ENCODE data around the gene ABLIM2. TPM values are rescaled to one million over a fixed set of nuclear protein-coding genes. Genes with fewer than 3 reads are reported as not detected.

Gene ABLIM2
- total RNA-seq, 2 donors from 2014 or later: 2.6 to 7.3 TPM

DNA sequence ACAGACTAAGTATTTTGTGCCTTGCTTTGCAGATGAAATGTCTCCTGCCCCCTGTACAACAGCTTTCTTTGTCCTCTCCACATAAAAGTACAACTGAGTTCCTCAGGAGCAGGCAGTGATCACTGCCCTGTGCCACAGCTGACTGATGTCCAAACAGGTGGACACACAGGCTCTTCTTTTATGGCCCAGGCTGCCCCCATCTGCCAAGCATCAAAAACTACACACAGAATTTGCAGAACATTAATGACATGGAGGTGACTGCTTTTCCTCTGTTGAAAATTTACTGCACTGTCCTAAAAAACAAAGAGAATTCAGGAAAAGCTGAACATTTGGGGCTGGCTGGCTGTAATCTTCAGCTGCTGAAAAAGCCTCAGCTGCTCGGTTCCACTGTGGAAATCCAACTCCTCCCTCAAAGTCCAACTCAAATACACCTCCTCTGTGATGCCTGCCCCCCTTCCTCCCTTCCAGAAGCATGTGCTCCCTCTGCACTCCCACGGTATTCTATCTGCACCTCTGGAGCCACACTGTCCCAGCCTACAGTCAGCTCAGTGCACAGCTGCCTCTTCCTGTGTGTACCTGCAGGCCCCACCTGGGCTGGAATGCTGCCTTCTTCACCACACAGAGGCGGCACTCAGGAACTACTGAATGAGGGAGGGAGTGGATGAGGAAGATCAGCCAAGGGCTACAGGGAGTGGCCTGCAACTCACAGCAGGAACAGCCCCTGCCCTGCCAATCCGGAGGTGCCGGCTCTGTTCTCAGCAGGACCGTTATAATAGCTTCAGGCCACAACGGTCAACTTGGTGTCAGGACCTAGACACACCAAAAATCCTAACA lies 229.3 kb downstream of the ABLIM2 start:
- Histone ChIP-seq H3K27ac (peak overlapping the region in 1 of 2 donors; percentile 54), H3K9me3 (no peaks in the 10 kb centered on the region), H3K4me3 (no peak overlapping the region), H3K27me3 (replicated peaks; ENCODE audit: insufficient read depth) (no peaks in the 10 kb centered on the region), H3K36me3 (no peaks in the 10 kb centered on the region), H3K4me1 (replicated peaks) (peaks cover 3% of the 10 kb centered on the region)
- DNase-seq (ENCODE audit: low spot score): peak; percentile 85
- peak; percentile 17 for TF ChIP-seq POLR2A (IDR thresholded peaks at IDR 0.05)
- TF ChIP-seq, protein P1, sequence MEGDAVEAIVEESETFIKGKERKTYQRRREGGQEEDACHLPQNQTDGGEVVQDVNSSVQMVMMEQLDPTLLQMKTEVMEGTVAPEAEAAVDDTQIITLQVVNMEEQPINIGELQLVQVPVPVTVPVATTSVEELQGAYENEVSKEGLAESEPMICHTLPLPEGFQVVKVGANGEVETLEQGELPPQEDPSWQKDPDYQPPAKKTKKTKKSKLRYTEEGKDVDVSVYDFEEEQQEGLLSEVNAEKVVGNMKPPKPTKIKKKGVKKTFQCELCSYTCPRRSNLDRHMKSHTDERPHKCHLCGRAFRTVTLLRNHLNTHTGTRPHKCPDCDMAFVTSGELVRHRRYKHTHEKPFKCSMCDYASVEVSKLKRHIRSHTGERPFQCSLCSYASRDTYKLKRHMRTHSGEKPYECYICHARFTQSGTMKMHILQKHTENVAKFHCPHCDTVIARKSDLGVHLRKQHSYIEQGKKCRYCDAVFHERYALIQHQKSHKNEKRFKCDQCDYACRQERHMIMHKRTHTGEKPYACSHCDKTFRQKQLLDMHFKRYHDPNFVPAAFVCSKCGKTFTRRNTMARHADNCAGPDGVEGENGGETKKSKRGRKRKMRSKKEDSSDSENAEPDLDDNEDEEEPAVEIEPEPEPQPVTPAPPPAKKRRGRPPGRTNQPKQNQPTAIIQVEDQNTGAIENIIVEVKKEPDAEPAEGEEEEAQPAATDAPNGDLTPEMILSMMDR (IDR thresholded peaks at IDR 0.05): peak in 2 of 4 experiments; percentile 28 to 52
- TF ChIP-seq POLR2AphosphoS5 (IDR thresholded peaks at IDR 0.05): peak; percentile 77
- WGBS: under 1% methylated on average over 7 of the region's 7 CpGs
- intact Hi-C loops (cut with DNase I): loop anchor here (5.0 kb wide), 1 partner anchor 167 kb away; no protein-coding TSS in a partner anchor

DNA sequence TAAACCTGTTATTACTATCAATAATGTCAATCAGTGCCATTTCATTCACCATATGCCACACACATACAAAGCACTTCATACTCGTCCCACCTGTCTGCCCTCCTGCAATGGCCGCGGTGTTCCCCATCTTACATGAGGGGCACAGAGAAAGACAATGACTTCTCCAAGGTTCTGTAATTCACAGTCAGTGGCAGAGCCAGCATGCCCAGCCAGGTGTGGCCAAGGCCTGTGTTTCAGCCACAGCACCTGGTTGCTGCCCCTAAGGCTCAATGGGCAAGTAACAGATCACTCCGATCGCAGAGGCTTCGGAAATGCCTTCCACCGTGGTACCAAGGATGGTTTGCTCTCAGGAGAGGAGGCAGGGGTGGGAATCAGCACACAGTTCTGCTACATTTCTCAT lies 229.9 kb downstream of the ABLIM2 start:
- intact Hi-C loops (cut with DNase I): loop anchor here (5.0 kb wide), 1 partner anchor 166 kb away; no protein-coding TSS in a partner anchor
- H3K27ac ChIP-seq: peak overlapping the region in 1 of 2 donors; percentile 54

DNA sequence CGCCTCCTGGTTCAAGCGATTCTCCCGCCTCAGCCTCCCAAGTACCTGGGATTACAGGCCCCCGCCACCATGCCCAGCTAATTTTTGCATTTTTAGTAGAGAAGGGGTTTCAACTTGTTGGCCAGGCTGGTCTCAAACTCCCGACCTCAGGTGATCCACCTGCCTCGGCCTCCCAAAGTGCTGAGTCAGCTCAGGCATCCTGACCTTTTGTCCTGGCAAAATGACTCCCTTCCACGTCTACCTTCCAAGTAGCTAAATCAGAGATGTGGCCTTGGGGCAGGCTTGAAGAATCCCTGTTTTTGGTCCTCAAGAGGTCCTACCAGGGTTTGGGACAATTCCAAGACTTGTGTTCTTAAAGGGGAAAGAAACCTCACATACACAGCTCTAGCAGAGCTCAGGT lies 231.8 kb downstream of the ABLIM2 start:
- DNase-seq (ENCODE audit: low spot score): no peak
- 91% methylated on average over 7 of the region's 7 CpGs for WGBS
- Histone ChIP-seq H3K9me3 (no peaks in the 10 kb centered on the region), H3K27me3 (replicated peaks; ENCODE audit: insufficient read depth) (no peaks in the 10 kb centered on the region), H3K4me3 (no peak overlapping the region), H3K36me3 (no peaks in the 10 kb centered on the region), H3K27ac (no peak overlapping the region), H3K4me1 (replicated peaks) (peaks cover 3% of the 10 kb centered on the region)
- intact Hi-C loops (cut with DNase I): loop anchor here (5.0 kb wide), 1 partner anchor 165 kb away; no protein-coding TSS in a partner anchor
- TF ChIP-seq POLR2A (IDR thresholded peaks at IDR 0.05): no peak
- no peak for TF ChIP-seq POLR2AphosphoS5 (IDR thresholded peaks at IDR 0.05)

More for the DNA sequence above, 229.9 kb downstream of the ABLIM2 start:
- no peaks in the 10 kb centered on the region for H3K9me3 ChIP-seq
- no peak for DNase-seq (ENCODE audit: low spot score)
- TF ChIP-seq POLR2A (IDR thresholded peaks at IDR 0.05) (no peak), POLR2AphosphoS5 (IDR thresholded peaks at IDR 0.05) (no peak)
- TF ChIP-seq, protein P1 (IDR thresholded peaks at IDR 0.05): no peak
- 75% methylated on average over 7 of the region's 7 CpGs for WGBS
- H3K4me3 ChIP-seq: no peak overlapping the region
- peaks cover 3% of the 10 kb centered on the region for H3K4me1 ChIP-seq (replicated peaks)
- H3K27me3 ChIP-seq (replicated peaks; ENCODE audit: insufficient read depth): no peaks in the 10 kb centered on the region
- H3K36me3 ChIP-seq: no peaks in the 10 kb centered on the region

DNA sequence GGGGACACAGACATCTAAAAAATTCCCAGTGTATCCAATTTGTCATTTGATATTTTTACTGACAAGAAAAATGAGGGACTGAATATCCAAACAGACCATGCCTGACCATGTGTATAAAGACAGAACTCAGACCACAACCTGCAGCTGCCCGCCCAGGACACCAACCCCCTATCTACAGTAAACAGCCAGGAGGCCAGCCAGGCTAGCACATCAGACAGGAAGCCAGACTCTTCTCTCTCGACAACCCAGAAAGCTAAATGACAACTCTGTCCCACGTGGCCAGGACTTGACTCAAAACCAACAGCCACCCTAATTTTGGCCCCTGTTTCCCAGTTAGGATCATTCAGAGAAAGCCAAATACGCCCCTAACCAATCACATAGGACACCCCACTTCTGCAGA lies 234.0 kb downstream of the ABLIM2 start:
- Histone ChIP-seq H3K27ac (no peak overlapping the region), H3K4me3 (no peak overlapping the region), H3K27me3 (replicated peaks; ENCODE audit: insufficient read depth) (no peaks in the 10 kb centered on the region), H3K36me3 (no peaks in the 10 kb centered on the region), H3K9me3 (no peaks in the 10 kb centered on the region), H3K4me1 (replicated peaks) (peaks cover 3% of the 10 kb centered on the region)
- intact Hi-C loops (cut with DNase I): no loop called here
- WGBS: 70% methylated on average over 4 of the region's 4 CpGs
- DNase-seq (ENCODE audit: low spot score): no peak
- TF ChIP-seq POLR2AphosphoS5 (IDR thresholded peaks at IDR 0.05) (no peak), POLR2A (IDR thresholded peaks at IDR 0.05) (no peak)
- TF ChIP-seq, protein P1 (IDR thresholded peaks at IDR 0.05): no peak

DNA sequence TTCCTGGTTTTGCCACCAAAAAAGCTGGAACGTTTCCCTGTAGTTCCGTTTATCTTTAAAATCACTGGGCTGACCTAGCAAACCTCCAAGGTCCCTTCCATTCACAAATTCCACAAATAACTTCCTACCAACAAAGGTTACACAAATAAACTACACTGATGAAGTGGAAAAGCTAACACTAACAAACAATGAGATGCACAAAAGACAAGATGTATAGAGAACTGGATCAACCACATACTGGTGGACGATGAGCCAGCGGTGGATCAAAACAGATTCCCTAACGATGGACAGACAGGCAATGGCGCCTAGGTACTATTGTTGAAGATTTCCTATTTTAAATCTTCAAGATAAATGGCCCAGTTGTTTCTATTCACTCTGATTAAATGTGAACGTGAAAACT lies 234.4 kb downstream of the ABLIM2 start:
- Histone ChIP-seq H3K4me1 (replicated peaks) (peaks cover 3% of the 10 kb centered on the region), H3K9me3 (no peaks in the 10 kb centered on the region), H3K27me3 (replicated peaks; ENCODE audit: insufficient read depth) (no peaks in the 10 kb centered on the region), H3K4me3 (no peak overlapping the region), H3K27ac (no peak overlapping the region), H3K36me3 (no peaks in the 10 kb centered on the region)
- intact Hi-C loops (cut with DNase I): no loop called here
- no peak for DNase-seq (ENCODE audit: low spot score)
- 48% methylated on average over 7 of the region's 7 CpGs for WGBS
- TF ChIP-seq POLR2A (IDR thresholded peaks at IDR 0.05) (no peak), POLR2AphosphoS5 (IDR thresholded peaks at IDR 0.05) (no peak)
- TF ChIP-seq, protein P1 (IDR thresholded peaks at IDR 0.05): no peak
